Keratinocyte (primary cell): ENCODE results near the gene PALB2. TPM values are rescaled to one million over a fixed set of nuclear protein-coding genes. Genes with fewer than 3 reads are reported as not detected.

ENCODE experiments used
- DNase-seq: peaks from one replicate; pipeline ENCODE4 v3.0.0-alpha.2; 2011; ENCODE audit warnings: low read depth, missing footprints, low spot score
- FAIRE-seq: peaks from 2 replicates; lab custom pipeline; 2011; peaks lifted over from hg19 to GRCh38; lab: Jason Lieb, UNC
- H2AFZ ChIP-seq: 2 replicates; pipeline ENCODE4 v1.6.0; 2012; ENCODE audit warnings: low read length, control low read depth, inconsistent platforms; ENCODE audit not compliant: control insufficient read depth
- H3K27ac ChIP-seq: 2 replicates; pipeline ENCODE4 v1.5.1; 2011; ENCODE audit warnings: low read length; ENCODE audit not compliant: control insufficient read depth, insufficient read depth
- H3K27me3 ChIP-seq: 3 replicates; pipeline ENCODE4 v1.6.0; 2011; ENCODE audit warnings: low read length; ENCODE audit not compliant: control insufficient read depth, insufficient read depth; ENCODE audit errors: extremely low read depth
- H3K36me3 ChIP-seq, 2 experiments: 2 replicates in 1 of 2; 3 replicates in 1 of 2; pipeline ENCODE4 v1.5.1; 2011; ENCODE audit warnings: low read length in 2 of 2, mild to moderate bottlenecking in 1 of 2; ENCODE audit not compliant: control insufficient read depth in 2 of 2, insufficient read depth in 2 of 2; ENCODE audit errors: extremely low read depth in 1 of 2
- H3K4me1 ChIP-seq: 3 replicates; pipeline ENCODE4 v1.5.1; 2011; ENCODE audit warnings: low read length; ENCODE audit not compliant: control insufficient read depth, insufficient read depth; ENCODE audit errors: extremely low read depth
- H3K4me2 ChIP-seq: 3 replicates; pipeline ENCODE4 v1.6.0; 2011; ENCODE audit warnings: low read depth, low read length; ENCODE audit not compliant: control insufficient read depth, insufficient read depth; ENCODE audit errors: extremely low read depth
- H3K4me3 ChIP-seq, 3 experiments: fragments of 200-600 bp in 1 of 3; sonication (generic) in 1 of 3; 2 replicates in 2 of 3; 3 replicates in 1 of 3; pipeline ENCODE4 v1.5.1; 2011 to 2016; ENCODE audit warnings: low read length in 3 of 3, mild to moderate bottlenecking in 3 of 3, control low read depth in 2 of 3, inconsistent platforms in 1 of 3, low read depth in 1 of 3, mixed read lengths in 1 of 3, mixed run types in 1 of 3, moderate library complexity in 1 of 3; ENCODE audit not compliant: control insufficient read depth in 2 of 3, insufficient read depth in 2 of 3; ENCODE audit errors: extremely low read depth in 1 of 3
- H3K79me2 ChIP-seq: 2 replicates; pipeline ENCODE4 v1.6.0; 2012; ENCODE audit warnings: low read length; ENCODE audit not compliant: control insufficient read depth, insufficient read depth
- H3K9ac ChIP-seq: 3 replicates; pipeline ENCODE4 v1.6.0; 2011; ENCODE audit warnings: low read length; ENCODE audit not compliant: control insufficient read depth, insufficient read depth; ENCODE audit errors: extremely low read depth
- H3K9me1 ChIP-seq: 3 replicates; pipeline ENCODE4 v1.6.0; 2011; ENCODE audit warnings: low read length; ENCODE audit not compliant: control insufficient read depth, insufficient read depth; ENCODE audit errors: extremely low read depth
- H3K9me3 ChIP-seq: 2 replicates; pipeline ENCODE4 v1.5.1; 2012; ENCODE audit warnings: low read depth, low read length; ENCODE audit not compliant: control insufficient read depth
- H4K20me1 ChIP-seq: 3 replicates; pipeline ENCODE4 v1.6.0; 2011; ENCODE audit warnings: low read length; ENCODE audit not compliant: control insufficient read depth, insufficient read depth; ENCODE audit errors: extremely low read depth
- CTCF ChIP-seq, 3 experiments: IDR thresholded peaks in 1 of 3; conservative IDR thresholded peaks in 1 of 3; optimal IDR thresholded peaks in 1 of 3; 2 replicates in 2 of 3; 3 replicates in 1 of 3; pipeline versions ENCODE3 to v1.5.1; 2011; ENCODE audit warnings: low read length in 3 of 3, mild to moderate bottlenecking in 3 of 3, moderate library complexity in 2 of 3, control low read depth in 1 of 3, inconsistent platforms in 1 of 3; ENCODE audit not compliant: insufficient read depth in 2 of 3; ENCODE audit errors: extremely low read depth in 1 of 3
- EZH2 ChIP-seq: IDR thresholded peaks from one replicate; pipeline ENCODE4 v1.6.1; 2012; ENCODE audit warnings: inconsistent platforms, mild to moderate bottlenecking, low read length, moderate library complexity
- dilution Hi-C: fragments of 300-500 bp; cut with MboI; formaldehyde crosslinking; loops from one replicate; pipeline ENCODE4 v1.7.0; 2020; ENCODE audit warnings: low sequenced_read_pairs; ENCODE audit not compliant: extremely low pct_ligation_motif_present
- polyA plus RNA-seq, 5 experiments: library from polyadenylated mRNA; depleted of rRNA in 3 of 5; stranded (reverse) in 3 of 5; stranded (forward) in 1 of 5; unstranded in 1 of 5; fragments of >200 nt; gene quantifications; 1 replicate in 1 of 5; 2 replicates in 3 of 5; 3 replicates in 1 of 5; pipeline versions ENCODE4 v1.2.1 to v1.2.3, GENCODE V29; 2011 to 2012; ENCODE audit warnings: missing spikeins in 2 of 5, low read depth in 1 of 5, low replicate concordance in 1 of 5

Gene PALB2
- polyA plus RNA-seq, 1 donor (not counting 4 experiments of a cell fraction or from before 2014, with no cell fraction given): 18.7 TPM

GRCh38 chr16:23573817-23574216 lies 67.3 kb downstream of the PALB2 start:
- no peaks in the 10 kb centered on the region for H3K9me3 ChIP-seq
- no peak for TF ChIP-seq CTCF (optimal IDR thresholded peaks at IDR 0.05 in 1 of 3, IDR thresholded peaks at IDR 0.05 in 1 of 3, conservative IDR thresholded peaks at IDR 0.05 in 1 of 3; ENCODE audit: extremely low read depth in 1 of 3, insufficient read depth in 2 of 3, low read length in 3 of 3)
- TF ChIP-seq EZH2: no peak
- no peak overlapping the region for H3K9ac ChIP-seq
- H3K79me2 ChIP-seq: no peaks in the 10 kb centered on the region
- dilution Hi-C loops: no loop called here
- H3K9me1 ChIP-seq: no peaks in the 10 kb centered on the region
- H3K4me2 ChIP-seq: no peak overlapping the region
- no peak overlapping the region for H3K4me3 ChIP-seq
- H2AFZ ChIP-seq: no peak overlapping the region
- no peak overlapping the region for H3K27ac ChIP-seq
- H4K20me1 ChIP-seq: no peaks in the 10 kb centered on the region
- FAIRE-seq (no peak), DNase-seq (no peak)
- H3K27me3 ChIP-seq: no peaks in the 10 kb centered on the region
- H3K36me3 ChIP-seq: peaks cover 19 to 25% of the 10 kb centered on the region in 2 experiments
- H3K4me1 ChIP-seq: no peaks in the 10 kb centered on the region

- Histone ChIP-seq H3K79me2 (no peaks in the 10 kb centered on the region), H3K27ac (no peak overlapping the region), H3K4me2 (no peak overlapping the region), H3K9me3 (no peaks in the 10 kb centered on the region), H3K9ac (no peak overlapping the region), H3K4me3 (no peak overlapping the region), H3K36me3 (peaks cover 25 to 28% of the 10 kb centered on the region in 2 experiments), H3K4me1 (no peaks in the 10 kb centered on the region), H2AFZ (no peak overlapping the region), H3K9me1 (no peaks in the 10 kb centered on the region), H3K27me3 (no peaks in the 10 kb centered on the region), H4K20me1 (no peaks in the 10 kb centered on the region)
- dilution Hi-C loops: no loop called here
- DNase-seq (no peak), FAIRE-seq (no peak)
- TF ChIP-seq CTCF (optimal IDR thresholded peaks at IDR 0.05 in 1 of 3, IDR thresholded peaks at IDR 0.05 in 1 of 3, conservative IDR thresholded peaks at IDR 0.05 in 1 of 3; ENCODE audit: extremely low read depth in 1 of 3, insufficient read depth in 2 of 3, low read length in 3 of 3) (no peak), EZH2 (no peak)
Observed at GRCh38 chr16:23572394-23572793, 68.7 kb downstream of the PALB2 start.
